Neural cell (in vitro differentiated cells): ENCODE results near the gene CLEC9A.

Experiments
- CTCF ChIP-seq: fragments of 450-650 bp; IDR thresholded peaks from 2 replicates; pipeline ENCODE4 v1.5.1; 2014; ENCODE audit warnings: antibody characterized with exemption, mild to moderate bottlenecking, moderate library complexity; ENCODE audit not compliant: poor library complexity, severe bottlenecking
- POLR2AphosphoS5 ChIP-seq: IDR thresholded peaks from 2 replicates; pipeline ENCODE4 v1.6.1; 2012

DNA sequence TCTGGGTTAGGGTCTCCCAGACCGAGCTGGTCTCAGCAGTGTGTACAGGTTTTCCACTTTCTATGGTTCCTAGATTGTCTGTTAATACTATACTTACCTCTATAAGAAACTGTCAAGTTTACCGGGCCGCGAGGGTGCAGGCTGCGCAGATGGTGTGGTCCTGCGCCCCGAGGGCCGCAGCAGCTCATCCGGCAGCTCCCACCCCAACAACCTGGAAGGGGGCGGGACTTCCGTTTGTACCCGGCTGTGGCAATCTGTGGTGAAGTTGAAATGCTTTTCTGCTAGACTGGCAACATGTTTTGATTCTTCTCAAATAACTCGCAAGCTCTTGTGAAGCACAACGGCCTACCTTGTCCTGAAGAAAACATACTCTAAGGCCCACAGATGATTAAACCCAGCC, at the start of gene CLEC9A:
- TF ChIP-seq CTCF: no peak
- no peak for TF ChIP-seq POLR2AphosphoS5
